Measurements from ENCODE around the gene TBL2.

TBL2 gene
- long read RNA-seq, full-length matches to known transcripts: 232 of 264 reads
- long read RNA-seq, partial matches to known transcripts: 1 of 264 reads
- long read RNA-seq, other reads (novel, unspliced or antisense): 31 of 264 reads

- H3K27me3 ChIP-seq (ENCODE audit: insufficient read depth, poor library complexity, severe bottlenecking): no peaks in the 10 kb centered on the region
- peak within 1 kb of the TSS; percentile 91 for H3K4me3 ChIP-seq (replicated peaks; ENCODE audit: insufficient read depth, low read length)
- peak within 1 kb of the TSS; percentile 89 for H3K27ac ChIP-seq (replicated peaks)
- DNase-seq (ENCODE audit: low read depth in 1 of 2, low spot score in 1 of 2): peak; percentile 95 to 98
- peak; percentile 69 for TF ChIP-seq REST (IDR thresholded peaks at IDR 0.05; ENCODE audit: insufficient replicate concordance, low read depth)
- no peak for TF ChIP-seq SPI1 (IDR thresholded peaks at IDR 0.05; ENCODE audit: borderline replicate concordance, low read depth)
- TF ChIP-seq POLR2AphosphoS5 (IDR thresholded peaks at IDR 0.05; ENCODE audit: low read depth): peak; percentile 94
Measured at GRCh38 chr7:73578342-73579128, at the start of gene TBL2. TBL2 (minus strand) TSS chr7:73578579; CDS start chr7:73578549, 30 bp downstream.

- TF ChIP-seq CTCF (IDR thresholded peaks at IDR 0.05; ENCODE audit: insufficient read depth, low read length): no peak
- no peak for TF ChIP-seq GABPA (IDR thresholded peaks at IDR 0.05; ENCODE audit: low read depth)
- TF ChIP-seq REST (IDR thresholded peaks at IDR 0.05; ENCODE audit: insufficient replicate concordance, low read depth): no peak
- TF ChIP-seq SPI1 (IDR thresholded peaks at IDR 0.05; ENCODE audit: borderline replicate concordance, low read depth): no peak
- TF ChIP-seq POLR2AphosphoS5 (IDR thresholded peaks at IDR 0.05; ENCODE audit: low read depth): no peak
- DNase-seq (ENCODE audit: low read depth in 1 of 2, low spot score in 1 of 2): no peak
- H3K27ac ChIP-seq (replicated peaks): no peak overlapping the region
- H3K4me3 ChIP-seq (replicated peaks; ENCODE audit: insufficient read depth, low read length): no peak overlapping the region
- H3K27me3 ChIP-seq (ENCODE audit: insufficient read depth, poor library complexity, severe bottlenecking): peaks cover 43% of the 10 kb centered on the region
Measured at GRCh38 chr7:73626814-73627213, 48.4 kb upstream of the TBL2 start.

DNA sequence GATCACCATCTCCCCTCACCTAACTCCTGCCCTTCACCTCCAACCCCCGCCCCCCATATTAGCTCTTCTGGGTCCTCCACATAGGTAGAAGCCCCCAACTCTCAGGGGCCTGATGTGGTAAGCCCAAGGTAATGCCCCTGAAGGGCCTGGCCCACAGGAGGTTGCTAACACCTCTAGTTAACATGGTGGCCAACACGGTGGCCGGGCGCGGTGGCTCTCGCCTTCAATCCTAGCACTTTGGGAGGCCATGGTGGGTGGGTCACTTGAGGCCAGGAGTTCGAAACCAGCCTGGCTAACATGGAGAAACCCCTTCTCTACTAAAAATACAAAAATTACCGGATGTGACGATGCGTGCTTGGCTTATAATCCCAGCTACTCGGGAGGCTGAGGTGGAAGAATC lies 46.9 kb upstream of the TBL2 start:
- no peak overlapping the region for H3K27ac ChIP-seq (replicated peaks)
- no peak overlapping the region for H3K4me3 ChIP-seq (replicated peaks; ENCODE audit: insufficient read depth, low read length)
- H3K27me3 ChIP-seq (ENCODE audit: insufficient read depth, poor library complexity, severe bottlenecking): peaks cover 43% of the 10 kb centered on the region
- TF ChIP-seq CTCF (IDR thresholded peaks at IDR 0.05; ENCODE audit: insufficient read depth, low read length): no peak
- no peak for TF ChIP-seq REST (IDR thresholded peaks at IDR 0.05; ENCODE audit: insufficient replicate concordance, low read depth)
- TF ChIP-seq POLR2AphosphoS5 (IDR thresholded peaks at IDR 0.05; ENCODE audit: low read depth): no peak
- no peak for TF ChIP-seq SPI1 (IDR thresholded peaks at IDR 0.05; ENCODE audit: borderline replicate concordance, low read depth)
- no peak for TF ChIP-seq GABPA (IDR thresholded peaks at IDR 0.05; ENCODE audit: low read depth)
- no peak for DNase-seq (ENCODE audit: low read depth in 1 of 2, low spot score in 1 of 2)
